GM21723 (cell line): Measurements from ENCODE around the gene RDH11.
"Not testable (repeated sequence)": the region's sequence is repeated elsewhere in the genome, so short reads cannot be mapped to it uniquely, and the experiment has no call there.

Experiments used
- ATAC-seq: cut with Tn5 transposase; IDR thresholded peaks from one replicate; pipeline ENCODE4 v1.9.1; 2021; ENCODE audit warnings: mild to moderate bottlenecking, moderate library complexity; ENCODE audit not compliant: unreplicated experiment

The RDH11 gene, protein sequence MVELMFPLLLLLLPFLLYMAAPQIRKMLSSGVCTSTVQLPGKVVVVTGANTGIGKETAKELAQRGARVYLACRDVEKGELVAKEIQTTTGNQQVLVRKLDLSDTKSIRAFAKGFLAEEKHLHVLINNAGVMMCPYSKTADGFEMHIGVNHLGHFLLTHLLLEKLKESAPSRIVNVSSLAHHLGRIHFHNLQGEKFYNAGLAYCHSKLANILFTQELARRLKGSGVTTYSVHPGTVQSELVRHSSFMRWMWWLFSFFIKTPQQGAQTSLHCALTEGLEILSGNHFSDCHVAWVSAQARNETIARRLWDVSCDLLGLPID

DNA sequence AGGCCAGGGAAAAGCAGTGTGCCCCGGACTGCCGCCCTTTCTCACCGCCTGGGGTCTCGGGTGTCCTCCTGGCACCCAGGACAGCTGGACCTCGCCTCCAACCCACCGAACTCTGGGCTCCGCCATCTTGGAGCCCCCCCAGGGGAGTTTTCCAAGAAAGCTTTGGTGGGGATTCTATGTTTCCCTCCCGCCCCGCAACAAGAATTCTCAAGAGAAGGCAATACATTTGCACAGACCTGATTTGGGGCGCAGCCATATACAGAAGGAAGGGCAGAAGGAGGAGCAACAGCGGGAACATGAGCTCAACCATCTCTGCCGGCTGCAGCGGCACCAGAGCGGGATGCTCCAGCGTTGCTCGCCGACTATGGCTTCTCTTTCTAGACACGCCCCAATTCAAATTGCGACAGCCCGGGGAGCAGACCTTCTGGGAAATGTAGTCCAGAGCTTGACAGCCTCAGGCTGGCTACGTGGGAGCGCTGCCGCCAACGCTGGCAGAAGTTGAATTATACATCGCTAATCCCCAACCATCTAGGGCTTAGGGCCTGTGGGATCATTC lies at the start of gene RDH11:
RDH11 (minus strand) TSS at position 371 of the 556 bp plus-strand sequence; CDS start at position 310, 61 bp downstream.
- ATAC-seq = peak; percentile 88

DNA sequence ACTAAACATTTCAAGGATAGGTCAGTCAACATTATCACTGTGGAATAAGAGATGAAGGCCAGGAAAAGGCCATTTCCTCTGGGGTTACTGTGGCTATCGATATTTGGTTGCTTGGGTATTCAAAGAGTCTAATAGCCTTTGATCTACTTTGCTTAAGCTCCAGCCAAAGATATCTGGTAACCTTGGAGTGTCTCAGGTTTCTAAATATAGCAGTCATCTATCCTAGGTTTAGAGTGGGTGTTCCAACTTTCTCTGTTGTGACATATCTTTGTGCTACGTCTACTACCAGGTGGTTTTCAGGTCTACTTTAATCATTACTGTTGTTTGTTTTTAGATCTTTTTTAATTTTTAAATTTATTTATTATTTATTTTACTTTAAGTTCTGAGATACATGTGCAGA lies 48.5 kb upstream of the RDH11 start:
- no peak for ATAC-seq

DNA sequence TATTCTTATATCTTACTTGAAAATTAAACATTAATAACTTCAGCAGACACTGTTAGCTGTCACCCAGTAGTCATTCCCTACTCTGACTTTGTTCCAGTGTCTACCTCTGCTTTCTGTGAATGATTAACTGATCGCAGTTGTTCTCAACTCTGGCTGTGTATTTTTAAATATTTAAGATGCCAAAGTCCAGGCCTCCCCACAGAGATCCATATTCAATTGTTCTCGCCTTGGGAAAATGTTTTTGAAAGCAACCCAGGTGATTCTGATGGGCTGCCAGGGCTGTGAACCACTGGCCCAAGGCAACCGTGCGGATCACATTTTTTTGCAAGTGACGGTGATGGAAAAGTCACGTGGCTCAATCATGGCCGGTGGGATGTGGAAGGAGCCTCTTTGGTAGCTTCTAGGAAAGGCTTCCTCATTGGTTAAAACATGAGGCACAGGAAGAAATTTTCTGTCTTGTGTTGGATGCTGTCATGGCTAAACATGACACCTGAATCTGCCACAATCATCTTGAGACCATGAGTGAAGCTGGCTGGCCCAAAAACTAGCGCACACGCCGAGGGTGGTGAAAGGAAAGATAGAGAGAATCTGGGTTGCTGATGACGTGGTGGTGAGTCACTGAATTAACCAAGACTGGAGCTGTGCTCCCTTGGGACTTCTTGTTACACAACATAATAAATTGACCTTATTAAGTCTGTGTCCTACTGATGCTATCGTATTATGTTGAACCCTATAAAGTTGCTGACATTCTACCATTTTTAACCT lies 43.4 kb upstream of the RDH11 start:
- no peak for ATAC-seq

DNA sequence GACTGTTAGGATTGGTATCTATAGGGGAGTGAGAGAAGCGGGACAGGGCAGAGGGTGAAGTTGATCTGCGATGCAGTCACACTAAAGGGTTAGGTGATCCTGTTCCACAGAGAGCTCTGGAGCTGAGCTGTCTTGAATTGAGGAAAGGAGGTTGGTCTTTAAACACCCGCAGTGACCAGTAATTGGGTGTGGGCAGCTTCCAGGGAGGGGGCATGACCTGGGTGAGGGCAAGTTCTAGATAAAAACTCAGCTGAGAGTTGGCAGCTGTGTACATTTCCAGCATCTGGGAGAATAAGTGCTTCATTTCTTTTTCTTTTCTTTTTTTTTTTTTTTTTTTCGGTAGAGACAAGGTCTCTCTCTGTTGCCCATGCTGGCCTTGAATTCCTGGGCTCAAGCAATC lies 41.2 kb upstream of the RDH11 start:
- no peak for ATAC-seq

DNA sequence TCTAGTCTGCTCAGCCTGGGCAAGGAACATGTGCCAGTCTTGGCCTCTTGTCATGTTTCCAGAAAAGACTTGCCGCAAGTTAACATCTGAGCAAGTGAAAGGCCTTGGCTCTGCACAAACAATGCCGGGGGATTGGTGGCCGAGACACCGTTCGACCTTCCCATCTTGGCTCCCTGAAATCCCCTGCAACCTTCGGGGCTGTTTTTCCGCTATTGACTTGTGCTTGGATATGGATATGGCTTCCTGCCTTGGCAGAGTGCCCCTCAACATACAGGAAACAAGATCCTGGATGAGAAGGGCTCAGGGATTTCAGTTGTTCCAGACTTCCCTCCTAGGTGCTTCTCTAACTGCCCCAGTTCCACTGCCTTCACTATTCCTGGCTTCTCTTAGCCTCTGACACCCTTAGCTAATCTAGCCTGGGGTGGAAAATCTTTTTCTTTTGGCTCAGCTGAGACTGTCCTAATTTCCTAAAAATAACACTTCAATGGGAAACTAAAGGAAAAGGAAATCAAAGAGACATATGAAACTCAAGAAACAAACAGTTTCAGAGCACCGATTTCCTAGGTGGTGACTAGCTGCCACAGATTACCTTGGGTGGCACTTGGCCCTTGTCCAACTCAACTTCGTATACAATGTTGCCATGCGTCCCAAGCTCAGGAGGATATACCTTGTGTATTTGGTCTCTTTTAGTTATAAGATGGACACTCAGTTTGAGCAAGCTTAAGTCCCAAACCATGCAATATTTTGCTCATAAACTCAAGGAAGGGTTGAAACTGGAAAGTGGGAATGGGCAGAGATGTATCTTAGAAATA lies 40.0 kb upstream of the RDH11 start:
- no peak for ATAC-seq

DNA sequence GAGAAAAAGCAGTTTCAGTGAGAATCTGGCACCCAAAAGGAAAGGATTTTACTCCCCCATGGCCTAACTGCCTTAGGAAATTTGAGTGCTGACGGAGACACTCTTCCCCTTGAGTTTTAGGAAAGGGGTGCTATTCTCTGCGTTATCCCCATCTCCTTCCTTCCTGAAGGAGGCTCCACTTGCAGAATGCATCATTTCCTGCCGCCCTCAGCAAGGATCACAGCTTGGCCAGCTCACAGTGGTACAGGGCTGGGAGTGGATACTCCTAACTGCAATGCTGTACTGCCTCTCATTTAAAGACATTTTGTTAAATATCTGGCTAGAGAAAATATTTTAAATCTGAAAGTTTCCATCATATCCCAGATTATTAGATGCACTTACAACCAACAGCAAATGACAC lies 39.1 kb upstream of the RDH11 start:
- ATAC-seq = no peak

DNA sequence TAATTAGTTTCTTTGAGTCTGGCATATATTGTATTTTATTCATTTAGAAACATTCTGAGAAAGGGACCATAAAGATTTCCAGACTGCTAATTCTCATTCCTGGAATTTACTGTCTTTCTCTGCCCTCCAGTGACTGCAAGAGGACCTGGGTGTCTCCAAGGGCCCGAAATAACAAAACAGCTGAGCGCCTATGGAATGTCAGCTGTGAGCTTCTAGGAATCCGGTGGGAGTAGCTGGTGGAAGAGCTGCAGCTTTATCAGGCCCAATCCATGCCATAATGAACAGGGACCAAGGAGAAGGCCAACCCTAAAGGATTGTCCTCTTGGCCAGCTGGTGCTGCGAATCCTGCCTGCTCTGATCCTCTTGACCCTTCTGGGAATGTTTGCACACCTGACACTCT lies 38.1 kb upstream of the RDH11 start:
- no peak for ATAC-seq

DNA sequence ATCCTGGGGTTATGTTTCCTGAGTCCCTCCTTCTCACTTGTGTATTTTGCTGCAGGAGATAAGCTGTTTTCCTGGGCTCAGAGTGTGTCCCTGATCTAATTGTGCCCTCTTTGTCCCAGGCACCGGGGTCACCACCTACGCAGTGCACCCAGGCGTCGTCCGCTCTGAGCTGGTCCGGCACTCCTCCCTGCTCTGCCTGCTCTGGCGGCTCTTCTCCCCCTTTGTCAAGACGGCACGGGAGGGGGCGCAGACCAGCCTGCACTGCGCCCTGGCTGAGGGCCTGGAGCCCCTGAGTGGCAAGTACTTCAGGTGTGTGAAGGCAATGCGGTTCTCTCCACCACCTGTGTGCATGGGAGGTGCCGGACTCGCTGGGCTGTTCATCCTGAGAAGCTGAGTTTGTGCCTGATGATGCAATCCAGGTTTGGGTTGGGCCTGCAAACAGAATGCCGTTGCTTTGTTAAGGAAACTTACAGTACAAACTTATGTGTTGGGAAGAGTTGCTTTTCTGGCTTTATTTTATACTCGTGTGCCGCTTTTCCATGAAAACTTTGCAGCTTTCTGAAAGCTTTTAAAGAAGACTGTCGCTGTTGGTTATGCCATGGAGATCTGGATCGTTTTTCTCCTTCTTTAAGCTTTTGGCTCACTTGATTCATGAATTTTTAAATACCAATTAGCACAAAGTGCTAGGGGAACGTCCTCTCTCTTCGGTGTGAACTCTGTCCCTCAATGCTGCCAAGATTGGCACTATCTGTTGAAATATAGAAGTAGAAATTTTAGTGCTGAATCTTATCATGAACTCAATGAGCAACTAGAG lies 33.7 kb upstream of the RDH11 start:
- ATAC-seq = no peak

DNA sequence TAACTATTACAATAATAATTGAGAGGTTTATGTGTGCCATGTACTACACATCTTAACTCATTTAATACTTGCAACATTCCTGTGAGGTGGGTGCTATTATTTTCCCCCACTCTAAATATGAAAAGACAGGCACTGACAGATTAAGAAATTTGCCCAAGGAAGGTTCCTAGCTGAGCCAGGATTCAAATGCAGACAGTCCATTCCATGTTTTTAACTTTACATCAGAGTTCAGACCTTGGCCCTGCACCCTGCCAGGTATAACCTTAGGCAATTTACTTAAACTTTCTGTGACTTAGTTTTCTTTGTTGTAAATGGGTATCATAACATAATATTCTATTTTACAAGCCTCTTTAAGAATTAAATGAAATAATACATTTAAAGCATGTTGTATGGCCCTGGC lies 32.7 kb upstream of the RDH11 start:
- ATAC-seq = no peak

DNA sequence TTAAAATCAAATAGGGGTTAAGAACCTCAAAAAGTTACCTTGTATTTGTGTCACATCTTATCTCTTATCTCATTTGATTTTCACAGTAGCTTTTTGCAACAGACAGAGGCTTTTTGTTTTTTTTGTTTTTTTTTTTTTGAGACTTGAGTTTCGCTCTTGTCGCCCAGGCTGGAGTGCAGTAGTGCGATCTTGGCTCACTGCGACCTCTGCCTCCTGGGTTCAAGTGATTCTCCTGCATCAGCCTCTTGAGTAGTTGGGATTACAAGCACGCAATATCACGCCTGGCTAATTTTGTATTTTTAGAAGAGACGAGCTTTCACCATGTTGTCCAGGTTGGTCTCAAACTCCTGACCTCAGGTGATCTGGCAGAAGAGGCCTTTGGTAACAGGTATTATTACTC lies 31.8 kb upstream of the RDH11 start:
- no peak for ATAC-seq

DNA sequence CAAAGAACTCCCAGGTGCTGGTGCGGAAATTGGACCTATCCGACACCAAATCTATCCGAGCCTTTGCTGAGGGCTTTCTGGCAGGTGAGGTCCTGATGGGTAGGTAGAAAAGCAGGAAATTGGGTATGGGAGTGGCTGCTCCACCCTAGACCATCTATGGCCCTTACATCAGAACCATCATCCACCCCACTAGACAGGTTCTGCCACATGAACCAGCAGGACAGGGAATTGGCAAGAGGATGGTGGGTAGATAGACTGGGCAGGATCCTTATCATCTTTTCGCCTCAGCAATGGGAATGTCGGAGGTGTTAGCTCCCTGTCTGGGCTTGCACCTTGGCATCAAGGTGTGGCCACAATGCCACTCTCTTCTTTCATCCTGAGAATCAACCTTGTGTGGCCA lies 29.6 kb upstream of the RDH11 start:
- ATAC-seq = no peak

DNA sequence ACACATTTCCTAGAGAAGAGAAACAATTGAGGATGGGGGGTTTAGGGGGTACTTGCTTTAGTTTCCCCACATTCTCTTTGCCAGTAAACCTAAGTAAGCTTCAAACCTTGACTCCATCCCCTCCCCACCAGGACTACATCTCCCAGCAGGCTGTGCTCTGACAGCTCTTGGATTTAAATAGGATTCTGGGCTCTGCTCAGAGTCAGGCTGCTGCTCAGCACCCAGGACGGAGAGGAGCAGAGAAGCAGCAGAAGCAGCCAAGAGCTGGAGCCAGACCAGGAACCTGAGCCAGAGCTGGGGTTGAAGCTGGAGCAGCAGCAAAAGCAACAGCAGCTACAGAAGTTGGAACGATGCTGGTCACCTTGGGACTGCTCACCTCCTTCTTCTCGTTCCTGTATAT lies 26.7 kb upstream of the RDH11 start:
- no peak for ATAC-seq

DNA sequence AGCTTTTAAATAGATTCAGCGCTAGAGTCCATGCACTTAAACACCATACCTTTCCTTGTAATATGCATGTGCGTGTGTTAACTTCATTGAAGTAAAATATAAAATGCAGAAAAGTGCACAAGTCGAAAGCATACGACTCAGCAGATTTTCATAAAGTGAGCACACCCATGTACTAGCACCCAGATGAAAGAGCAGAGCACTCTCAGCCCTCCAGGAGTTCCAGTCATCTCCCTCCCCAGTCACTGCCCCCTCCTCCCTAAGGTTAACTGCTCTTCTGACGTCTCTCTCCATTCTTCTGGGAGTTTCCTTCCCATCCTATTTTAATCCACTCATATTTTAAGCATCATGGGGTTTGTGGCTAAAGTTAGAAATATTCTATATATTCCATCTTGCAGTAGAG lies 26.3 kb upstream of the RDH11 start:
- ATAC-seq = no peak

DNA sequence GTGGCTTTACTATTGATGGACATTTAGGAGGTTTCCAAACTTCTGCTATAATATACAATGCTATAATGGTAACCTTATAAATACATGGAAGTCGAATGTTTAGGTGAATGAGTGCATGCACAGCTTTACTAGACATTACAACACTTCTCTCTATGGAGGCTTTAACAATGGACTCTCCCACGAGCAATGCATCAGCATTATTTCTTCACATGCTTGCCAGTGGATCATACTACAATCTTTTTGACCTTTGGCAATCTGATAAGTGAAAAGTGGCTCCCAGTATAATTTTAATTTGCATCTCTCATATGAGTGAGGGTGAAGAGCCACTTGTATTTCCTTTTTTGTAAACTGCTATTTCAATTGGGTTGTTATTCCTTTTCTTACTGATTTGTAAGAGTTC lies 24.3 kb upstream of the RDH11 start:
- no peak for ATAC-seq

DNA sequence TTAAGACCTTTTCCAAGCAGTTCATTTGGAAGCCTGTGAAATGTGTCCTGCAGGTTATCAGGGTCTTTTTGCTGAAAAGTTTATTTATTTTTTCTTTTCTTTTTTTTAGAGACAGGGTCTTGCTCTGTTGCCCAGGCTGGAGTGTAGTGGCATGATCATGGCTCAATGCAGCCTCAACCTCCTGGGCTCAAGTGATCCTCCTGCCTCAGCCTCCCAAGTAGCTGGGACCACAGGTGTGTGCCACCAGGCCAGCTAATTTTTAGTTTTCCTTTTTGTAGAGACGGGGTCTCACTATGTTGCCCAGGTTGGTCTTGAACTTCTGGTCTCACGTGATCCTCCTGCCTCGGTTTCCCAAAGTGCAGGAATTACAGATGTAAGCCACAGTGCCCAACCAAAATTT lies 23.8 kb upstream of the RDH11 start:
- ATAC-seq = not testable (repeated sequence)

DNA sequence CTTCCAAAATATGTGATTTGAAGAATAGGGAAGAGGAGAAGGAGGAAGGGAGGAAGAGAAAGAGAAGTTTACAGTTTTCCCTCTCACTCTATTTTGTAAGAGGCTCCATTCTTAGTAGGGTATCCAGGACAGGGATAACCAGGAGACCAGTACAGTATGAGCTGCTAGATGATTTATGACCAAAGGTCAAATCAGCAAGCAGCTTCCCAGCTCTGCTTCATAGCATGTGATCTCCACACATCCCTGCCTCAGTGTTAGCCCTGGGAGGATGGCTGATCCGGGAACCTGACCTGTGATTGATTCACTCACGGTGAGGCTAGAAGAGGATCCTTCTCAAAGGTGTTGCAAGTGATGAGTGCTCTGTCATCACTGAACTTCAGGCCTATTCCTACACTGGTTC lies 22.7 kb upstream of the RDH11 start:
- ATAC-seq = no peak

DNA sequence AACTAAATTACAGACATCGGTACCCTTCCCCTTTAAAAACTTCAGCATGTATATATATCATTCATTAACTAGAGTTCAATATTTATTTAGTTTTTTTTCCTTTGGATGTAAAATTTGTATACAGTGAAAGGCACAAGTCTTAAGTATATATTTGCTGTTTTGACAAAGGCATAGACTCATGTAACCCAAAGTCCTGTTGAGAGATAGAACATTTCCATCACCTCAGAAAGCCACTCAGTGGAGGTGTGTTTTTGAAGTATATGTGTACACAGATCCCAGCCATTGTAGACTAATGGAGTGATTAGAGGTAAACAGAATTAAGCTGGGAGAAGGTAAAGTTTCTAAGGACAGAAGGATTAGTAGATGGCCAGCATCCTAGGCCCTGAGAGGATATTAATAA lies 21.5 kb upstream of the RDH11 start:
- no peak for ATAC-seq

DNA sequence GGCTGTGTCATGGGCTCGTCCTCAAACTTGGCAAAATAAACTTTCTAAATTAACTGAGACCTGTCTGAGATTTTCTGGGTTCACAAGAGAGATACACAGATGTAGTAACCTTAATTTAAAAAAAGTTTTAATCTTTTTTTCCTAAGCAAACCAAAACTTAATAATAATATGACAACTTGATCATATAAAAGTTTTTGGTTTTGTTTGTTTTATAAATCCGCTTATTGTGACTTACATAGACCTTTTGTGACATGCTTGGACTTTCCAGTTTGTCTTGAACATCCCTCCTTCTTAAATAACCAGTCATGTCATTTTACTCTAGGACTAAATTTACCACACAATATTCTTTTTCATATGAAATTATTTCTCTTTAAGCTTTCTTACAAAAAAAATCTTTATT lies 14.6 kb upstream of the RDH11 start:
- no peak for ATAC-seq

DNA sequence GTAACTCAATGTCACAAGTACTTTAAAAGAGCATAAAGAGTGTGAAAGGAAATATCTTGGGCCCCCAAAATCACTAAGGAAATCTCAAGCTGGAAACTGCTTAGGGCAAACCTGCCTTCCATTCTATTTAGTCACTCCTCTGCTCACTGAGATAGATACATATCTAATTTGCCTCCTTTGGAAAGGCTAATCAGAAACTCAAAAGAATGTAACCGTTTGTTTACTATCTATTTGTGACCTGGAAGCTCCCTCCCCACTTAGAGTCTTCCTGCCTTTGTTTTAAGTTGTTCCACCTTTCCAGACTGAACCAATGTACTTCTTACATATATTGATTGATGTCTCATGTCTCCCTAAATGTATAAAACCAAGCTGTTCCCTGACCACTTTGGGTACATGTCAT lies 14.2 kb upstream of the RDH11 start:
- ATAC-seq = not testable (repeated sequence)

DNA sequence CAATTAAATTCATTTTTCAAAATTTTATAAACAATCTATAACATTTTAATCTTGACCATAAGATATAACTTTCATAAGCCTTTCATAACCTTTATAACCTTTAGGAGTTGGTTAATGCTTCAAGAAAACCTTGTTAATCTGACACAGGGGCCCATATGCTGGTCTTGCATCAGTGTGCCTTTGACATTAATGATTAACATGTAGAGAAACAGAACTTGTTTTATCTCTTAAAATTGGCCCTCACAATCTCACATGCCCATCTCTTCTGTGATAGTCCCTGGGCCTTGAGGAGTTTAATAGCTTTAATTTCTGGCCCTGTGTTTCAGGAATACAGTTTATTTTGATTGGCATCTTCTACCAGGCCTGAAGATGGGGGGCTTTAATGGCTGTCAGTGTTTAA lies 13.8 kb upstream of the RDH11 start:
- not testable (repeated sequence) for ATAC-seq

DNA sequence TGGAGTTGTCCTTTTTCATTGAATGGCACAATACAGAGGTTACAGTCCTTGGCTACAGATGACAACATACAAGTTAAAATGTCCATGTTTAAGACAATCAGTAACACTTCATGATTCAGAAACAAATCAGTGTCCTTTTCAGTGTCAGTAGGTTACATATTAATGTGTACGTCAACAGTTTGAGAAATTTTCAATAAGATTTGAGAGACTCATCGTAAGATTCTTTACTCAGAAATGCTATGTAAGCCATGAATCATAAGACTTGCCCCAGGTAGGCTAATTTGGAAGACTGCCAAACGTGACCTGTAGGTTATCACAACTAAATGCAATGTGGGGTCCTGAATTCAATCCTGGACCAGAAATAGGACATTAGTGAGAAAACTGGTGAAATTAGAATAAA lies 9.6 kb upstream of the RDH11 start:
- ATAC-seq = no peak
